ENCODE measurements around the gene TSEN15. TPM values are rescaled to one million over a fixed set of nuclear protein-coding genes. Genes with fewer than 3 reads are reported as not detected.

The TSEN15 gene
- total RNA-seq, 4 donors from 2014 or later = 2.6 to 16.5 (median 8.0) TPM

- in situ Hi-C loops (cut with MboI; ENCODE audit: low pct_ligation_motif_present in 1 of 4, low pct_unique_long_range_greater_than_20kb in 1 of 4, low sequenced_read_pairs in 3 of 4) (no loop called here), intact Hi-C loops (cut with DNase I; ENCODE audit: low total_unique reads) (no loop called here)
- no peak for DNase-seq
- Histone ChIP-seq H3K9me3 (no peaks in the 10 kb centered on the region), H3K36me3 (no peaks in the 10 kb centered on the region), H3K27ac (no peak overlapping the region), H3K4me3 (no peak overlapping the region), H3K27me3 (no peaks in the 10 kb centered on the region), H3K4me1 (no peaks in the 10 kb centered on the region)
- 80 to 86% methylated on average over 11 of the region's 11 CpGs for WGBS, 2 donors (ENCODE audit: low coverage in 1 of 2)
- no peak for TF ChIP-seq POLR2A (IDR thresholded peaks at IDR 0.05)
- TF ChIP-seq, protein P1, sequence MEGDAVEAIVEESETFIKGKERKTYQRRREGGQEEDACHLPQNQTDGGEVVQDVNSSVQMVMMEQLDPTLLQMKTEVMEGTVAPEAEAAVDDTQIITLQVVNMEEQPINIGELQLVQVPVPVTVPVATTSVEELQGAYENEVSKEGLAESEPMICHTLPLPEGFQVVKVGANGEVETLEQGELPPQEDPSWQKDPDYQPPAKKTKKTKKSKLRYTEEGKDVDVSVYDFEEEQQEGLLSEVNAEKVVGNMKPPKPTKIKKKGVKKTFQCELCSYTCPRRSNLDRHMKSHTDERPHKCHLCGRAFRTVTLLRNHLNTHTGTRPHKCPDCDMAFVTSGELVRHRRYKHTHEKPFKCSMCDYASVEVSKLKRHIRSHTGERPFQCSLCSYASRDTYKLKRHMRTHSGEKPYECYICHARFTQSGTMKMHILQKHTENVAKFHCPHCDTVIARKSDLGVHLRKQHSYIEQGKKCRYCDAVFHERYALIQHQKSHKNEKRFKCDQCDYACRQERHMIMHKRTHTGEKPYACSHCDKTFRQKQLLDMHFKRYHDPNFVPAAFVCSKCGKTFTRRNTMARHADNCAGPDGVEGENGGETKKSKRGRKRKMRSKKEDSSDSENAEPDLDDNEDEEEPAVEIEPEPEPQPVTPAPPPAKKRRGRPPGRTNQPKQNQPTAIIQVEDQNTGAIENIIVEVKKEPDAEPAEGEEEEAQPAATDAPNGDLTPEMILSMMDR (IDR thresholded peaks at IDR 0.05) = no peak
- TF ChIP-seq POLR2AphosphoS5 (IDR thresholded peaks at IDR 0.05) = no peak
- TF ChIP-seq EP300 (IDR thresholded peaks at IDR 0.05; ENCODE audit: low read depth) = no peak
These were observed 59.0 kb downstream of the TSEN15 start for GRCh38 chr1:184110272-184111204.

DNA sequence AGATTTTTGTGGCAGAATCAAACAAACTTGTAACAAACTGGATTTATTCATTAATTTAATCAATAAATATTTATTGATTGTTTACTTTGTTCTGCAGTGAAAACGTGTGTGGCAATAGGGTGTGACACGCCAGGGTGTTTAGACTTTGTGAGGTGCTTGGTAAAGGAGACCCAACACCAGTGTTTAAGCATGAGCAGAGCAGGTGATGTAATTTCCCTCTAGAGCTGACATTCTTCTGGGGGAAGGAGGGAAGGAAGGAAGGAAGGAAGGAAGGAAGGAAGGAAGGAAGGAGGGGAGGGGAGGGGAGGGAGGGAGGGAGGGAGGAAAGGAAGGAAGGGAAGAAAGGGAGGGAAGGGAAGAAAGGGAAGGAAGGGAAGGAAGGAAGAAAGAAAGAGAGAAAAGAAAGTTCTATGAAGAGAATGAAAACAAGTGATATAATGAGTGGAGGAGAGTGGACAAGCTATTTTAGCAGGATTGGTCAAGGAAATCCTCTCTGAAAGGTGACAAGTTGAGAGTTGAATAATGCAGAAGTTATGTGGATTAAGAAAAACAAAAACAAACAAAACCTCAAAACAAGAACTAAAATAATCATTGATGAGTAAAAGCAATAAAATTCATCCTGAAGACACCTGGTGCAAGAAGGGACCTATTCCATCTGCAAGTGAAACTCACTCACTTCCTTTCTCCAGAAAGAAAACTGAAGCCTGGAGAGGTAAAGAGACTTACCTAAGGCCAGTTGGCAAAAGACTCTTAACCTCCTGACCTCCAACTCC, 60.8 kb downstream of the TSEN15 start:
- WGBS, 2 donors (ENCODE audit: low coverage in 1 of 2) = 50 to 68% methylated on average over 2 of the region's 2 CpGs
- intact Hi-C loops (cut with DNase I; ENCODE audit: low total_unique reads) (no loop called here), in situ Hi-C loops (cut with MboI; ENCODE audit: low pct_ligation_motif_present in 1 of 4, low pct_unique_long_range_greater_than_20kb in 1 of 4, low sequenced_read_pairs in 3 of 4) (no loop called here)
- no peaks in the 10 kb centered on the region for H3K9me3 ChIP-seq
- no peaks in the 10 kb centered on the region for H3K4me1 ChIP-seq
- no peaks in the 10 kb centered on the region for H3K27me3 ChIP-seq
- H3K27ac ChIP-seq = no peak overlapping the region
- H3K36me3 ChIP-seq = no peaks in the 10 kb centered on the region
- DNase-seq = no peak
- no peak for TF ChIP-seq POLR2AphosphoS5 (IDR thresholded peaks at IDR 0.05)
- TF ChIP-seq, protein P1 (IDR thresholded peaks at IDR 0.05) = no peak
- TF ChIP-seq EP300 (IDR thresholded peaks at IDR 0.05; ENCODE audit: low read depth) = no peak
- TF ChIP-seq POLR2A (IDR thresholded peaks at IDR 0.05) = no peak
- H3K4me3 ChIP-seq = no peak overlapping the region

GRCh38 chr1:184113251-184113650, 61.7 kb downstream of the TSEN15 start:
- Histone ChIP-seq H3K27me3 (no peaks in the 10 kb centered on the region), H3K4me1 (no peaks in the 10 kb centered on the region), H3K36me3 (no peaks in the 10 kb centered on the region), H3K9me3 (no peaks in the 10 kb centered on the region), H3K27ac (no peak overlapping the region), H3K4me3 (no peak overlapping the region)
- in situ Hi-C loops (cut with MboI; ENCODE audit: low pct_ligation_motif_present in 1 of 4, low pct_unique_long_range_greater_than_20kb in 1 of 4, low sequenced_read_pairs in 3 of 4) (no loop called here), intact Hi-C loops (cut with DNase I; ENCODE audit: low total_unique reads) (no loop called here)
- DNase-seq = no peak
- 60 to 91% methylated on average over 1 of the region's 1 CpG for WGBS, 2 donors (ENCODE audit: low coverage in 1 of 2)
- TF ChIP-seq EP300 (IDR thresholded peaks at IDR 0.05; ENCODE audit: low read depth) = no peak
- TF ChIP-seq, protein P1 (IDR thresholded peaks at IDR 0.05) = no peak
- TF ChIP-seq POLR2A (IDR thresholded peaks at IDR 0.05) = no peak
- no peak for TF ChIP-seq POLR2AphosphoS5 (IDR thresholded peaks at IDR 0.05)

DNA sequence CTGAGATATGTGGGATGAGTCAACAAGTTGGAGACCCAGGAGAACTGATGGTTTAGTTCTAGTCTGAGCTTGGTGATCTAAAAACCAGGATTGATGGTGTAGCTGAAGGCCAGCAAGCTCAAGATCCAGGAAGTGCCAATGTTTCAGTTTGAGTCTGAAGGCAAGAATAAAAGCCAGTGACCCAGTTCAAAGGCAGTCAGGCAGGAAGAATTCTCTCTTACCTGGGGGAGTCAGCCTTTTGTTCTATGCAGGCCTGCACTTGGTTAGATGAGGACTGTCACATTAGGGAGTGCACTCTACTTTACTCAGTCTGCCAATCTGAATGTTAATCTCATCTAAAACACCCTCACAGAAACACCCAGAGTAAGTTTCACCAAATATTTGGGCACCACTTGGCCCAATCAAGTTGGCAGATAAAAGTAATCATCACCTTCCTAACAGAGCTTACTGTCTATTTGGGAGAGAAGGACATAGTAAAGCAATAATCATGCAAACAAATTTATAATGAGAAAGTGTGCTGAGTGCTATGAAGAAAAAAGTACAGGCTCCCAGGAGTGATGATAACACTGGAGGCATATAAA, 63.4 kb downstream of the TSEN15 start:
- TF ChIP-seq, protein P1 (IDR thresholded peaks at IDR 0.05) = no peak
- TF ChIP-seq POLR2A (IDR thresholded peaks at IDR 0.05) (no peak), POLR2AphosphoS5 (IDR thresholded peaks at IDR 0.05) (no peak), EP300 (IDR thresholded peaks at IDR 0.05; ENCODE audit: low read depth) (no peak)
- H3K27ac ChIP-seq = no peak overlapping the region
- no peaks in the 10 kb centered on the region for H3K36me3 ChIP-seq
- no peak overlapping the region for H3K4me3 ChIP-seq
- no peaks in the 10 kb centered on the region for H3K4me1 ChIP-seq
- DNase-seq = no peak
- intact Hi-C loops (cut with DNase I; ENCODE audit: low total_unique reads) = no loop called here
- H3K27me3 ChIP-seq = no peaks in the 10 kb centered on the region
- in situ Hi-C loops (cut with MboI; ENCODE audit: low pct_ligation_motif_present in 1 of 4, low pct_unique_long_range_greater_than_20kb in 1 of 4, low sequenced_read_pairs in 3 of 4) = no loop called here
- no peaks in the 10 kb centered on the region for H3K9me3 ChIP-seq

All from transverse colon (tissue), 4 donors.